Measurements from ENCODE around the gene CTPS1.

The CTPS1 gene

DNA sequence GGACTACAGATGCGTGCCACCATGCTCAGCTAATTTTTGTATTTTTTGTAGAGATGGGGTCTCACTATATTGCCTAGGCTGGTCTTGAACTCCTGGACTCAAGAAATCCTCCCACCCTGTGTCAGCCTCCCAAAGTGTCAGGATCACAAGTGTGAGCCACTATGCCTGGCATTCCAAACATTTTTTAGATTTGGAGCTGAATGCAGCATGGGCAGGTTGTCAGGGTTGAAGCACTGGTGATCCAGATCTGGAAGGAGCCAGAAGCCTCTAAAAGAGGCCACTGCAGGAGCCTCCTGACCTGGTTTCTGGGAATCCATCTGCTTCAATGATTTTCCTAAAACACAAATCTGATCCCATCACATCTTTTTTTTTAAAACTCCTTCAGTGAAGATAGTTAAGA lies 1.8 kb upstream of the CTPS1 start:
- peaks cover 20 to 22% of the 10 kb centered on the region in 2 donors for H3K4me1 Mint-ChIP-seq (ENCODE audit: low read depth in 2 of 2)
- no peaks in the 10 kb centered on the region for H3K27me3 Mint-ChIP-seq
- DNase-seq (no peak), ATAC-seq (replicated peaks) (no peak)
- no peak overlapping the region for H3K4me3 Mint-ChIP-seq
- no peaks in the 10 kb centered on the region for H3K9me3 Mint-ChIP-seq
- H3K36me3 Mint-ChIP-seq (ENCODE audit: insufficient read depth), result peaks cover 27% of the 10 kb centered on the region
- no peak overlapping the region for H3K27ac Mint-ChIP-seq

DNA sequence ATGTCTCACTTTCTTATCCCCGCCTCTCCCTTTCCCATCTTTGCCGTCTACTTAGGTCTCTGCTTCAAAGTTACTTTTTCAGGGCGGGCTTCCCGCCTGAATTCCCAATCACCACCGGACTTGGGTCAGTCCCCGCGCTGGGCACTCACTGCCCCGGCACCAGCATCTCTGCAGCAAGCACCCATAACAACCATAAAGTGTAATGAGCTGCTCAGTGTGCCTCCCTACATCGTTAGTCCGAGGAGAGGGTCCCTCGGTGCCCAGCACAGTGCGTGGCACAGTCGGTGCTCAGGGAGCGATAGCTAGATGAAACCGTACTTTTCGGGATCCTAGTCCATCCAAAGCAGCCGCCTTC lies 633 bp upstream of the CTPS1 start:
- Mint-ChIP-seq H3K27me3 (no peaks in the 10 kb centered on the region), H3K4me3 (peak overlapping the region; percentile 77 to 82), H3K9me3 (no peaks in the 10 kb centered on the region), H3K4me1 (ENCODE audit: low read depth in 2 of 2) (peaks cover 20 to 22% of the 10 kb centered on the region in 2 donors), H3K36me3 (ENCODE audit: insufficient read depth) (peaks cover 34% of the 10 kb centered on the region), H3K27ac (peak overlapping the region; percentile 83 to 99)
- DNase-seq (no peak), ATAC-seq (replicated peaks) (no peak)

DNA sequence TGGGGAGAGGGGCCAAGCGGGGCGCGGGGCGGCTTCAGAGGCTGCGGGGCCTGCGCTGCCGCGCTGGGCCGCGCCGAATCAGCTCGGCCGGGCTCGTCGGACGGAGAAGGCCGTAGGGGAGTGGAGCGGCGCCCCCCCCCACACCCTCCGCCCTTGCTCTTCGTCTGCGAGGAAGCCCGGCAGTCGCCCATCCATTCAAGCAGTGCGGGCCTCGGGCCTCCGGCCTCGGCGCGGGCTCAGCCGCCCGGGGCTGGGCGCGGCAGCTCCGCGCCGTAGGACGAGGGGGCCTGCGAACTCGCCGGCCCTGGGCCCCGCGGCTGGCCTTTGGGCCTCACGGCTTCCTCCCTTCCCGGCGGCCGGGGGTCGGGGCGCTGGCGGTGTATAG lies 564 bp downstream of the CTPS1 start:
- peak overlapping the region; percentile 84 to 99 for H3K4me3 Mint-ChIP-seq
- H3K36me3 Mint-ChIP-seq (ENCODE audit: insufficient read depth), result peaks cover 43% of the 10 kb centered on the region
- ATAC-seq (replicated peaks) (peak; percentile 36), DNase-seq (no peak)
- H3K9me3 Mint-ChIP-seq, result no peaks in the 10 kb centered on the region
- peaks cover 20 to 22% of the 10 kb centered on the region in 2 donors for H3K4me1 Mint-ChIP-seq (ENCODE audit: low read depth in 2 of 2)
- peak overlapping the region; percentile 92 to 99 for H3K27ac Mint-ChIP-seq
- H3K27me3 Mint-ChIP-seq, result no peaks in the 10 kb centered on the region

DNA sequence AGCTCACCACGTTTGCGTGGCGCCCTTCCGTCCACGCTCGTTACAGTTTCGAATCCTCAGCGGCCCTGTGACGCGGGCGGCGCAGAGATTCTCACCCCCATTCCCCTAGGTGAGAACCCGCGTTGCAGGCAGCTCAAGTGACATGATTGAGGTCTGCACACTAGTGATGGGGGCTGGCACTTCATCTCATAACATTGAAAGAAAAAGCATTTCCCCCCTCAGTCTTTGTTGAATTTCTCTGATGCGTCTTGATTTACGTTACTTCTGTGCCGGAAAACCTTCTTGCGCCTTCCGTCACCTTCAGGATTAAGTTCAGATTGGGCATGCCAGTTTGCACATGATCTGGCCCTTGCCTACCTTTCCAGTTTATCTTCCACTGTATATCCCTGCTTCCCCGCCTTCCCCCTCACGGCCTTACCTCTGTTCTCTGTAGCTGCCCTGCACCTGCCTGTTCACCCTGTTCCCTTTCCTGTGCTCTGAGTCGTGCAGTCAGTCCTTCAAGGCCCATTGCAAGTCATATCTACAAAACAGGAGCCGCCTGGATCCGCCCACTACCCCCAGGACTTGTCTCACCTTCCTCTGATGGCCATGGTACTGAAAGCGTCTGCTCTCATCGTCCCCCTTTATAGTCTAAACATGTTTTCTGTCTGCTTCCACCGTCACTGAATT lies 1.1 kb downstream of the CTPS1 start:
- peak; percentile 59 for ATAC-seq (replicated peaks)
- no peaks in the 10 kb centered on the region for H3K9me3 Mint-ChIP-seq
- H3K27ac Mint-ChIP-seq, result peak overlapping the region; percentile 92 to 99
- peak; percentile 72 to 79 (median 72) for DNase-seq
- H3K36me3 Mint-ChIP-seq (ENCODE audit: insufficient read depth), result peaks cover 48% of the 10 kb centered on the region
- no peaks in the 10 kb centered on the region for H3K27me3 Mint-ChIP-seq
- peaks cover 20 to 22% of the 10 kb centered on the region in 2 donors for H3K4me1 Mint-ChIP-seq (ENCODE audit: low read depth in 2 of 2)
- peak overlapping the region; percentile 84 to 99 for H3K4me3 Mint-ChIP-seq

DNA sequence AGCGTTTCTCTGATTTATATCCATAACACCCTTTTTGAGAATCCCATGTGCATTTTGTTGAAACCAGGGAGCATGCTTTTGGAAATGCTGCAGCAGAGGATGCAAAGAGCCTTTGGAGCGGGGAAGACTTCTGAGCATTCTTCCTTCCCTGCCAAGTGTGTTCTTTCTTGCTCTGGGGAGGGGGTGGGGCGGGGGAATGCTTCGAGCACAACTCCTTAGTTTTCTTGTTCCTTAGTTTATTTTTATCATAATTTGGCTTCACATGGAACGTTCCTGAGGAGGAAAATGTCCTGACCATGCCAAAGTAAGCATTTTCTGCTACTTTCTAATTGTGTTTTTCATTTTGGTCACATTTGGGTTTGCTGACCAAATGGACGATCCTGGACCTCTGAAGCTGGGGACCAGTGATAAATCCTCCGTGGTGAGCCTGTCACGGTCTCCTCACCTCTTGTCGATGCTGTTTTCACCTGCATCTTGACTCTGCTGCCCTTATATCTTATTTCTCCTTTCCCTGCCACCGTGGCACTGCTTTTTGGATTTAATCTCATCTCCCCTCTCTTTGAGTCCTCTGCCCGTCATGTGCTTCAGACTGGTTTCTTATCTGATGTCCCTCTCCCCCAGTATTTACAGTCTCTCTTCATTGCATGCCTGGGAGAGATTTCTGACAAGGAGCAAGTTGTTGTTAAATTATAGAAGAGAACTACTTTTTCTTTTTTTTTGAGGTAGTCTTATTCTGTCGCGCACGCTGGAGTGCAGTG lies 2.4 kb downstream of the CTPS1 start:
- Mint-ChIP-seq H3K4me3 (peak overlapping the region; percentile 55 to 63), H3K27me3 (no peaks in the 10 kb centered on the region), H3K9me3 (no peaks in the 10 kb centered on the region), H3K36me3 (ENCODE audit: insufficient read depth) (peaks cover 60% of the 10 kb centered on the region), H3K27ac (peak overlapping the region in 1 of 2 donors; percentile 46), H3K4me1 (ENCODE audit: low read depth in 2 of 2) (peaks cover 20 to 22% of the 10 kb centered on the region in 2 donors)
- no peak for ATAC-seq (replicated peaks)
- DNase-seq, result no peak

DNA sequence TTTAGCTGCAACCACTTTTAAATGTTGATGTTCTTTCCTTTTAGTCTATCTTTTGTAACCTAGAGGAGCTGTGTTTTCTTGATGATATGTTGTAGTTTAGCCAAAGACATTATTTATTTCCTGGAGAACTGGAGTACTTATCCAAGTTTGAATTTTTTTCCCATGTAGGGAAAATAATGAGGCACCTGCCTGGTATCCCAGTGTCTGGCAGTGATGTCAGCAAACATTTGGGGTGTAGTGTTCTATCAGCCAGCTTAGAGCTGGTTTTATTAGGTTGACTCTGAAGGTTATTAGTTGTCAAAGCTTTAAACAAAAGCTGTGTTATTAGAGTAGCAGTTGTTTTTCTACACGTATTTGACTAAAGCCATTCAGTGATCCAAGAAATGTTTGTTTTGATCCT lies 3.2 kb downstream of the CTPS1 start:
- H3K4me1 Mint-ChIP-seq (ENCODE audit: low read depth in 2 of 2), result peaks cover 20 to 22% of the 10 kb centered on the region in 2 donors
- H3K27ac Mint-ChIP-seq, result no peak overlapping the region
- DNase-seq, result no peak
- no peaks in the 10 kb centered on the region for H3K9me3 Mint-ChIP-seq
- no peaks in the 10 kb centered on the region for H3K27me3 Mint-ChIP-seq
- ATAC-seq (replicated peaks), result no peak
- peaks cover 68% of the 10 kb centered on the region for H3K36me3 Mint-ChIP-seq (ENCODE audit: insufficient read depth)
- H3K4me3 Mint-ChIP-seq, result peak overlapping the region; percentile 55 to 63

DNA sequence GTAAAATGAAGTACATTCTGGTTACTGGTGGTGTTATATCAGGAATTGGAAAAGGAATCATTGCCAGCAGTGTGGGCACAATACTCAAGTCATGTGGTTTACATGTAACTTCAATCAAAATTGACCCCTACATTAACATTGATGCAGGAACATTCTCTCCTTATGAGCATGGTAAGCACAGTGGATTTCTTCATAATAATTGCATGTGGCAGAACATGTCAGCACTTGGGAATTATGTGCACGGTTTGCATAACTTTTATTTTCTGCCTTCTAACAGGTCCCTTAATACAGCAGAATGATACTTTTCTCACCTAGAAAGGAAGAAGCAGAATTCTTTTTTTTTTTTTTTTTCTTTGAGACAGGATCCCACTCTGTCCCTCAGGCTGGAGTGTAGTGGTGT lies 3.8 kb downstream of the CTPS1 start:
- H3K36me3 Mint-ChIP-seq (ENCODE audit: insufficient read depth), result peaks cover 74% of the 10 kb centered on the region
- no peaks in the 10 kb centered on the region for H3K9me3 Mint-ChIP-seq
- DNase-seq (no peak), ATAC-seq (replicated peaks) (no peak)
- no peak overlapping the region for H3K27ac Mint-ChIP-seq
- H3K4me1 Mint-ChIP-seq (ENCODE audit: low read depth in 2 of 2), result peaks cover 20 to 22% of the 10 kb centered on the region in 2 donors
- H3K27me3 Mint-ChIP-seq, result no peaks in the 10 kb centered on the region
- H3K4me3 Mint-ChIP-seq, result no peak overlapping the region

DNA sequence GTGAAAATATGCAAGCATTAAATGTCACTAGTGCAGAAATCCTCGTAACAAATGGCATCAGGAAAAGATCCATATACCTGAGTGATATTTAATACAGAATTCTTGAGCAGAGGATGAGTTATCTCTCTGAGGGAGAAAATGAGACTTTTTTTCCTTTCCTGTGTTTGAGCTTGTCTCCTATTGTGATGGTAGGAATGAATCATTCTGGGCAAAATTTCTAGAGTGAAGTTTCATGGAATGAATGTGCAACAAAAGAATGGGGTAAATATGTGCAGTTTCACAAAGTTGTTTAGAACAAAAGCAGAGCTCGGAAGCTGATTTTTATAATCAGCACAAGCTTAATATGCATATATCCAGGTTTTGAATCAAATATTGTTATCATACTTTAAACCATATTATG lies 4.6 kb downstream of the CTPS1 start:
- no peak overlapping the region for H3K4me3 Mint-ChIP-seq
- no peak overlapping the region for H3K27ac Mint-ChIP-seq
- peaks cover 19 to 20% of the 10 kb centered on the region in 2 donors for H3K4me1 Mint-ChIP-seq (ENCODE audit: low read depth in 2 of 2)
- H3K36me3 Mint-ChIP-seq (ENCODE audit: insufficient read depth), result peaks cover 75% of the 10 kb centered on the region
- no peak for ATAC-seq (replicated peaks)
- DNase-seq, result no peak
- H3K9me3 Mint-ChIP-seq, result no peaks in the 10 kb centered on the region
- H3K27me3 Mint-ChIP-seq, result no peaks in the 10 kb centered on the region

DNA sequence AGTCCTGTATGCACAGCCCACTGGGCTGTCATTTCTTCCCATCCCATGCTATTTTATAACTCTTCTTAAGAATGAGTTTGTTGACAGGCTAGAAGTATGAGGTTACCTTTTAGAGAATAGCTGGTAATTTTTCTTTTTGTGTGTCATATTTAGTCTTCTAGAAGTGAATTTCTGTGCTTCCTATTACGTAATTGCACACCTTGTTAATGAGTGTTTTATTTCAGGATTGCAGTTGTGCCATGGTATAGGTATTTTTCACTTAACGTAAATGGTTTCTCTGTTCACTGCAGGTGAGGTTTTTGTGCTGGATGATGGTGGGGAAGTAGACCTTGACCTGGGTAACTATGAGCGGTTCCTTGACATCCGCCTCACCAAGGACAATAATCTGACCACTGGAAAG lies 5.0 kb downstream of the CTPS1 start:
- H3K9me3 Mint-ChIP-seq, result no peaks in the 10 kb centered on the region
- peaks cover 73% of the 10 kb centered on the region for H3K36me3 Mint-ChIP-seq (ENCODE audit: insufficient read depth)
- no peaks in the 10 kb centered on the region for H3K27me3 Mint-ChIP-seq
- no peak for DNase-seq
- no peak overlapping the region for H3K27ac Mint-ChIP-seq
- H3K4me1 Mint-ChIP-seq (ENCODE audit: low read depth in 2 of 2), result peaks cover 16 to 20% of the 10 kb centered on the region in 2 donors
- no peak for ATAC-seq (replicated peaks)
- H3K4me3 Mint-ChIP-seq, result no peak overlapping the region

DNA sequence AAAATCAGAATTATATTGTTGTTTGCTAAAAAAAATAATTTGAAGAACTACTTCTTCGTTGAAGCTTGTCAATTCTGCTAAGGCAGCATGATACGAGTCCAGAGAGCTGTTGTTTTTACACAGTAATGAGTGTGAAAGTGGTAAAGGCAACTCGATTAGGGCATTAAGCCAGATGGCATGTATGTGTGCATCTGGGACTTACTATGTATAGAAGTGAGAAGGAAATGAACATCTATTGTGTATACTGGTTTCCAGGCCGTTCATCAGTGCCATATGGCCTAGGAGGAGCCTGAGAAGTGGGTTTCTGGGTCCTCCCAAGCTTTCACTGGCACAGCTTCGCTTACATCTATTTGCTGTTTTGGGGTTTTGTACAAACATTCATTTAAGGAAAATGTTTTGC lies 5.7 kb downstream of the CTPS1 start:
- no peak for ATAC-seq (replicated peaks)
- Mint-ChIP-seq H3K27ac (no peak overlapping the region), H3K4me1 (ENCODE audit: low read depth in 2 of 2) (peaks cover 16 to 20% of the 10 kb centered on the region in 2 donors), H3K36me3 (ENCODE audit: insufficient read depth) (peaks cover 73% of the 10 kb centered on the region), H3K27me3 (no peaks in the 10 kb centered on the region), H3K9me3 (no peaks in the 10 kb centered on the region), H3K4me3 (no peak overlapping the region)
- no peak for DNase-seq

DNA sequence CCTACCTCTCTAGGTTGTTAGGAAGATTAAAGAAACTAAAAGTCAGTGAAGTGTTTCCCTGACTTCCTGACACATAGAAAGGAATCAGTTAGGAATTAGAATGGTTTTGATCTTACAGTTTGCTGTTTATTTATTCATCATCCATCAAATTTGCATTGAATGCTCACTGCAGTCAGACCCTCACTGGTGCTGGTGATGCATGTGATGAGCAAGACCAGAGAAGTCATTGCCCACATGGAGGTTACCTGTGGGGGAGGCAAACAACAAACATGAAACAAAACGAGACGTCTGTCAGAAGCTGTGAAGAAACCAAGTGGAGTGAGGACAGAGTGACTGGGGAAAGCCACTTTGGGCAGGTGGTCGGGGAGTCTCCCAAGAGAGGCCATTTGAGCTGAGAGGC lies 6.4 kb downstream of the CTPS1 start:
- DNase-seq (no peak), ATAC-seq (replicated peaks) (no peak)
- Mint-ChIP-seq H3K4me1 (ENCODE audit: low read depth in 2 of 2) (peaks cover 11 to 14% of the 10 kb centered on the region in 2 donors), H3K36me3 (ENCODE audit: insufficient read depth) (peaks cover 70% of the 10 kb centered on the region), H3K27ac (no peak overlapping the region), H3K4me3 (no peak overlapping the region), H3K9me3 (no peaks in the 10 kb centered on the region), H3K27me3 (no peaks in the 10 kb centered on the region)

DNA sequence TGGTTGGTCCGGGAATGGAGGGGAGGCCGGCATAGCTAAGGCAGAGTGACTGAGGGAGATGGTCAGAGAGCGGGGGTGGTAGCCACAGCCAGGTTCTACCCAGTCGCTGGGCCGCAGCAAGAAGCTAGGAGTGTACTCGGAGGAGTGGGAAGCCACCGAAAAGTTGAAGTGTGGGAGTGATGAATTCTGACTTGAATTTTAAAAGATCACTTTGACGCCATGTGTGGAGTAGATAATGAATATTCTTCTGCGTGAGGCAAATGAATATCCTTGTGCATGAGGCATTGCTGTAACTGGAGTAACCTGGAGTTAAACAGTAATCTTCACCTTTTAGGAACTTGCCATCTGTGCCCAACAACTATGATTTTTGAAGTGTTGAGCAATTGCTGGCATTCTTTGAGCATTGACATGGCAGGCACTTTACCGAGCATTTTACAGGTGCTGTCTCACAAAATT lies 6.9 kb downstream of the CTPS1 start:
- DNase-seq, result no peak
- Mint-ChIP-seq H3K27ac (no peak overlapping the region), H3K9me3 (no peaks in the 10 kb centered on the region), H3K4me1 (ENCODE audit: low read depth in 2 of 2) (peaks cover 6 to 9% of the 10 kb centered on the region in 2 donors), H3K36me3 (ENCODE audit: insufficient read depth) (peaks cover 71% of the 10 kb centered on the region), H3K27me3 (no peaks in the 10 kb centered on the region), H3K4me3 (no peak overlapping the region)
- ATAC-seq (replicated peaks), result no peak

DNA sequence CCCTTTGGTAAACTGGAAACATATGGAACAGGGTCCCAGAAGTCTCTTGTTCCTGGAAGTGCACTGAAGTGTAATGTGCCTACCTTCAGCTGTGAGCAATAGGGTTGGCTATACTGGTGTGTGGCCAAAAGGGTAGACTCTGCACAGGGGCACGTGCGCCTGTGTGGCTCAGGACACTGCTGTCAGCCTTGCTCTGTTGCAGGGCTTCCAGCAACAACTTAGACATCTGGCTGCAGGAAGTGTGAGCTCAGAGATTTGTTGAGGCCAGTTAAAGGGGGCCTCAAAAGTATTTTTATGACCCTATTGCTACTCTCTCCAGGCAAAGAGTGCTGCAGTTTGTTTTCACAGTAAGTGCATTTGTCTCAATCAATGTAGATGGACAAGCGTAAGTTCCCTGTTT lies 7.5 kb downstream of the CTPS1 start:
- H3K36me3 Mint-ChIP-seq (ENCODE audit: insufficient read depth), result peaks cover 77% of the 10 kb centered on the region
- DNase-seq (no peak), ATAC-seq (replicated peaks) (no peak)
- no peaks in the 10 kb centered on the region for H3K9me3 Mint-ChIP-seq
- peaks cover 4 to 5% of the 10 kb centered on the region in 2 donors for H3K4me1 Mint-ChIP-seq (ENCODE audit: low read depth in 2 of 2)
- no peak overlapping the region for H3K4me3 Mint-ChIP-seq
- no peaks in the 10 kb centered on the region for H3K27me3 Mint-ChIP-seq
- H3K27ac Mint-ChIP-seq, result no peak overlapping the region

Measured in effector memory CD8-positive, alpha-beta T cell (primary cell).